HepG2 (cell line): ENCODE results near the gene RHBDL1. TPM values are rescaled to one million over a fixed set of nuclear protein-coding genes. Genes with fewer than 3 reads are reported as not detected.

Experiments used
- GFI1 ChIP-seq: sonication (generic); formaldehyde crosslinking; IDR thresholded peaks from 2 replicates; pipeline ENCODE4 v1.5.0; 2020; ENCODE audit warnings: missing genetic modification reagents, mild to moderate bottlenecking, borderline replicate concordance
- HNRNPLL ChIP-seq: fragments of 200-400 bp; formaldehyde crosslinking; IDR thresholded peaks from 2 replicates; pipeline ENCODE4 v1.6.1; 2017; ENCODE audit warnings: mild to moderate bottlenecking, low read depth, low read length; ENCODE audit not compliant: poor library complexity, severe bottlenecking
- SALL2 ChIP-seq: sonication (generic); formaldehyde crosslinking; IDR thresholded peaks from 2 replicates; pipeline ENCODE4 v1.8.1; 2023; ENCODE audit warnings: mild to moderate bottlenecking, missing genetic modification reagents, inconsistent platforms
- SP5 ChIP-seq: IDR thresholded peaks from 2 replicates; pipeline ENCODE4 v1.6.1; 2016; ENCODE audit warnings: low read depth, borderline replicate concordance
- SRSF9 ChIP-seq: fragments of 200-400 bp; formaldehyde crosslinking; IDR thresholded peaks from 2 replicates; pipeline ENCODE4 v1.6.1; 2018; ENCODE audit warnings: borderline replicate concordance, mild to moderate bottlenecking, low read depth, low read length; ENCODE audit not compliant: insufficient read depth, poor library complexity, severe bottlenecking
- ZNF207 ChIP-seq: fragments of 450-650 bp; IDR thresholded peaks from 2 replicates; pipeline ENCODE4 v1.6.1; 2016; ENCODE audit warnings: antibody characterized with exemption, borderline replicate concordance
- ZNF326 ChIP-seq: sonication (generic); formaldehyde crosslinking; IDR thresholded peaks from 2 replicates; pipeline ENCODE4 v1.4.0; 2020; ENCODE audit warnings: missing genetic modification reagents, borderline replicate concordance
- ZNF605 ChIP-seq: sonication (generic); formaldehyde crosslinking; IDR thresholded peaks from 2 replicates; pipeline ENCODE4 v1.8.0; 2022; ENCODE audit warnings: mild to moderate bottlenecking, missing genetic modification reagents
- ZNF615 ChIP-seq: sonication (generic); formaldehyde crosslinking; IDR thresholded peaks from 2 replicates; pipeline ENCODE4 v1.5.0; 2020; ENCODE audit warnings: mild to moderate bottlenecking, missing genetic modification reagents, borderline replicate concordance
- ZSCAN31 ChIP-seq: sonication (generic); formaldehyde crosslinking; IDR thresholded peaks from 2 replicates; pipeline ENCODE4 v1.5.0; 2020; ENCODE audit warnings: low read depth, mild to moderate bottlenecking, missing genetic modification reagents
- polyA plus RNA-seq, 8 experiments: library from polyadenylated mRNA; depleted of rRNA in 3 of 8; stranded (reverse) in 7 of 8; unstranded in 1 of 8; fragments of >200 nt; fragmentation: Illumina TruSeq in 4 of 8; extraction: Trizol in 4 of 8; gene quantifications; 2 replicates each; pipeline versions ENCODE4 v1.2.1 to v1.2.3, GENCODE V29; 2011 to 2016; ENCODE audit warnings: low read depth in 4 of 8, missing spikeins in 1 of 8, mixed read lengths in 1 of 8; ENCODE audit not compliant: insufficient read depth in 1 of 8
- total RNA-seq, 5 experiments: library from RNA; depleted of rRNA; stranded (reverse); fragments of >200 nt; fragmentation: Illumina TruSeq; extraction: Trizol; gene quantifications; 2 replicates each; pipeline ENCODE4 v1.2.3, GENCODE V29; 2016; ENCODE audit warnings: low read depth in 1 of 5
- TF ChIP-seq, protein P1 (sequence below): sonication (generic); formaldehyde crosslinking; IDR thresholded peaks from 2 replicates; pipeline ENCODE4 v1.9.0; 2021; ENCODE audit warnings: missing genetic modification reagents, borderline replicate concordance
- TF ChIP-seq, protein P2 (sequence below): sonication (generic); formaldehyde crosslinking; IDR thresholded peaks from 2 replicates; pipeline ENCODE4 v1.4.0; 2020; ENCODE audit warnings: mild to moderate bottlenecking, missing genetic modification reagents
- TF ChIP-seq, protein P3 (sequence below): IDR thresholded peaks from 2 replicates; pipeline ENCODE4 v1.6.1; 2016; ENCODE audit warnings: missing biosample characterization, missing genetic modification reagents, low read depth
- TF ChIP-seq, protein P4 (sequence below): sonication (generic); formaldehyde crosslinking; IDR thresholded peaks from 2 replicates; pipeline ENCODE4 v1.8.0; 2023; ENCODE audit warnings: mild to moderate bottlenecking, missing genetic modification reagents
- TF ChIP-seq, protein P5 (sequence below): sonication (generic); formaldehyde crosslinking; IDR thresholded peaks from 2 replicates; pipeline ENCODE4 v1.8.1; 2023; ENCODE audit warnings: mild to moderate bottlenecking, inconsistent platforms, moderate library complexity, missing genetic modification reagents, borderline replicate concordance

Gene RHBDL1
- total and polyA plus RNA-seq, 2 of the 13 experiments (the other 11 are each of a cell fraction or from before 2014, with no cell fraction given): 1.8 to 3.8 TPM

DNA sequence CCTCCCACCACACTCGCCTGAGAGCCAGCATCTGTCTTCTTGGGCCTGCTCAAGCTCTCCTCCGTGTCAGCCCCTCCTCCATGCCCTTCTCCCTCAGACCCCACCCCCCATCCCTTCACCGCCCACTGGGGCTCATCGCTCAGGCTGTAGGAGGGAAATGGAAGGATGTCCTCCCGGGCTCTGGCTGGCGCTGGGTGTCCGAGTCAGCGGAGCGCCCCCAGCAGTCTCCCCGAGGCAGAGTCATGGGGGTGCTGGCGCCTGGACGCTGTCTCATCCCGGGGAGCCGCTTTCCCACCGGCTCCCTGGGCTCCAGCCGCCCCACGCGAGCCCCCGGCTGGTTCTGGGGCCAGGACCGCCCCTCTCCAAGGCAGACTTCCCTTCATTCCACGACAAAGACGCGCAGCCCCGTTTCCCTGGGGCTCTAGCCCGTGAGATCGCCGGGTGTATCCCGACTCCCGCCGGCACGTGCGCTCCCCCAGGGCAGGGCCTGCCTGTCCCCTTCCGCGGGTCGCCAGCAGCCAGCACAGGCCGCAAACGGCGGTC, 45.0 kb downstream of the RHBDL1 start (continued):
- TF ChIP-seq ZNF207: no peak
- no peak for TF ChIP-seq GFI1 (CRISPR knock-in tag)
- no peak for TF ChIP-seq HNRNPLL
- TF ChIP-seq, protein P1, sequence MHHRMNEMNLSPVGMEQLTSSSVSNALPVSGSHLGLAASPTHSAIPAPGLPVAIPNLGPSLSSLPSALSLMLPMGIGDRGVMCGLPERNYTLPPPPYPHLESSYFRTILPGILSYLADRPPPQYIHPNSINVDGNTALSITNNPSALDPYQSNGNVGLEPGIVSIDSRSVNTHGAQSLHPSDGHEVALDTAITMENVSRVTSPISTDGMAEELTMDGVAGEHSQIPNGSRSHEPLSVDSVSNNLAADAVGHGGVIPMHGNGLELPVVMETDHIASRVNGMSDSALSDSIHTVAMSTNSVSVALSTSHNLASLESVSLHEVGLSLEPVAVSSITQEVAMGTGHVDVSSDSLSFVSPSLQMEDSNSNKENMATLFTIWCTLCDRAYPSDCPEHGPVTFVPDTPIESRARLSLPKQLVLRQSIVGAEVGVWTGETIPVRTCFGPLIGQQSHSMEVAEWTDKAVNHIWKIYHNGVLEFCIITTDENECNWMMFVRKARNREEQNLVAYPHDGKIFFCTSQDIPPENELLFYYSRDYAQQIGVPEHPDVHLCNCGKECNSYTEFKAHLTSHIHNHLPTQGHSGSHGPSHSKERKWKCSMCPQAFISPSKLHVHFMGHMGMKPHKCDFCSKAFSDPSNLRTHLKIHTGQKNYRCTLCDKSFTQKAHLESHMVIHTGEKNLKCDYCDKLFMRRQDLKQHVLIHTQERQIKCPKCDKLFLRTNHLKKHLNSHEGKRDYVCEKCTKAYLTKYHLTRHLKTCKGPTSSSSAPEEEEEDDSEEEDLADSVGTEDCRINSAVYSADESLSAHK: no peak
- TF ChIP-seq, protein P2, sequence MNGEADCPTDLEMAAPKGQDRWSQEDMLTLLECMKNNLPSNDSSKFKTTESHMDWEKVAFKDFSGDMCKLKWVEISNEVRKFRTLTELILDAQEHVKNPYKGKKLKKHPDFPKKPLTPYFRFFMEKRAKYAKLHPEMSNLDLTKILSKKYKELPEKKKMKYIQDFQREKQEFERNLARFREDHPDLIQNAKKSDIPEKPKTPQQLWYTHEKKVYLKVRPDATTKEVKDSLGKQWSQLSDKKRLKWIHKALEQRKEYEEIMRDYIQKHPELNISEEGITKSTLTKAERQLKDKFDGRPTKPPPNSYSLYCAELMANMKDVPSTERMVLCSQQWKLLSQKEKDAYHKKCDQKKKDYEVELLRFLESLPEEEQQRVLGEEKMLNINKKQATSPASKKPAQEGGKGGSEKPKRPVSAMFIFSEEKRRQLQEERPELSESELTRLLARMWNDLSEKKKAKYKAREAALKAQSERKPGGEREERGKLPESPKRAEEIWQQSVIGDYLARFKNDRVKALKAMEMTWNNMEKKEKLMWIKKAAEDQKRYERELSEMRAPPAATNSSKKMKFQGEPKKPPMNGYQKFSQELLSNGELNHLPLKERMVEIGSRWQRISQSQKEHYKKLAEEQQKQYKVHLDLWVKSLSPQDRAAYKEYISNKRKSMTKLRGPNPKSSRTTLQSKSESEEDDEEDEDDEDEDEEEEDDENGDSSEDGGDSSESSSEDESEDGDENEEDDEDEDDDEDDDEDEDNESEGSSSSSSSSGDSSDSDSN (CRISPR knock-in tag): no peak
- no peak for TF ChIP-seq ZSCAN31
- TF ChIP-seq, protein P3, sequence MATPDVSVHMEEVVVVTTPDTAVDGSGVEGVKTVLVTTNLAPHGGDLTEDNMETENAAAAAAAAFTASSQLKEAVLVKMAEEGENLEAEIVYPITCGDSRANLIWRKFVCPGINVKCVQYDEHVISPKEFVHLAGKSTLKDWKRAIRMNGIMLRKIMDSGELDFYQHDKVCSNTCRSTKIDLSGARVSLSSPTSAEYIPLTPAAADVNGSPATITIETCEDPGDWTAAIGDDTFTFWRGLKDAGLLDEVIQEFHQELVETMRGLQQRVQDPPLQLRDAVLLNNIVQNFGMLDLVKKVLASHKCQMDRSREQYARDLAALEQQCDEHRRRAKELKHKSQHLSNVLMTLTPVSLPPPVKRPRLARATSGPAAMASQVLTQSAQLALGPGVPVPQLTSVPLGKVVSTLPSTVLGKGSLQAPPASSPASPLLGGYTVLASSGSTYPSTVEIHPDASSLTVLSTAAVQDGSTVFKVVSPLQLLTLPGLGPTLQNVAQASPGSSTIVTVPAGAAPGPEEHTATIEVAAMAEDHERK (CRISPR knock-in tag): no peak
- TF ChIP-seq ZNF326 (CRISPR knock-in tag): no peak
- no peak for TF ChIP-seq SALL2
- no peak for TF ChIP-seq SP5
- TF ChIP-seq, protein P4, sequence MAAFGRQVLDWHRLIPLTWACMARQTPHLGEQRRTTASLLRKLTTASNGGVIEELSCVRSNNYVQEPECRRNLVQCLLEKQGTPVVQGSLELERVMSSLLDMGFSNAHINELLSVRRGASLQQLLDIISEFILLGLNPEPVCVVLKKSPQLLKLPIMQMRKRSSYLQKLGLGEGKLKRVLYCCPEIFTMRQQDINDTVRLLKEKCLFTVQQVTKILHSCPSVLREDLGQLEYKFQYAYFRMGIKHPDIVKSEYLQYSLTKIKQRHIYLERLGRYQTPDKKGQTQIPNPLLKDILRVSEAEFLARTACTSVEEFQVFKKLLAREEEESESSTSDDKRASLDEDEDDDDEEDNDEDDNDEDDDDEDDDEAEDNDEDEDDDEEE: no peak
- TF ChIP-seq SRSF9: no peak
- TF ChIP-seq ZNF615 (CRISPR knock-in tag): no peak
- TF ChIP-seq, protein P5, sequence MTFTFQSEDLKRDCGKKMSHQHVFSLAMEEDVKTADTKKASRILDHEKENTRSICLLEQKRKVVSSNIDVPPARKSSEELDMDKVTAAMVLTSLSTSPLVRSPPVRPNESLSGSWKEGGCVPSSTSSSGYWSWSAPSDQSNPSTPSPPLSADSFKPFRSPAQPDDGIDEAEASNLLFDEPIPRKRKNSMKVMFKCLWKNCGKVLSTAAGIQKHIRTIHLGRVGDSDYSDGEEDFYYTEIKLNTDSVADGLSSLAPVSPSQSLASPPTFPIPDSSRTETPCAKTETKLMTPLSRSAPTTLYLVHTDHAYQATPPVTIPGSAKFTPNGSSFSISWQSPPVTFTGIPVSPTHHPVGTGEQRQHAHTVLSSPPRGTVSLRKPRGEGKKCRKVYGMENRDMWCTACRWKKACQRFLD: no peak
- no peak for TF ChIP-seq ZNF605 (CRISPR knock-in tag)
